ENCODE measurements around the gene CACNA1S. TPM values are rescaled to one million over a fixed set of nuclear protein-coding genes. Genes with fewer than 3 reads are reported as not detected.

Gene CACNA1S
- total RNA-seq, 1 experiment from 2014 or later, result not detected

DNA sequence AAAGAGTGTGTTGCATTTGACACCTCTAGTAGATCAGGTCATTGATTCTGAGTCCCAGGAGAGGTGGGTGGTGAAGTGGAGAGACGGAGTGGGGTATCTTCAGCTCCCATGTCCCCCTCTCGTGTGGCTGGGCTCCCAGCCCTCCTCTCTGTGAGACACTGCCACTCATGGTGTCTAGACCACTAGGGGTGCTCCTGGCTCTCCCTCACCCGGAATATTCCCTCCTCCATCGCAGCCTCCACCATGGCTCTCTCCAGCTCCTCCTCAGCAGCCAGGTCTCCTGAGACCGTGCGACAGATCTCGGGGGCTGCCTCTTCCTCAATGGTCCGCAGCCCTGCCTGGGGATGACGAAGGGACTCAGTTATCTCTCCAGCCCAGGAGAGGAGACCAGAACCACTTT is 68.1 kb downstream of the CACNA1S start:
- Mint-ChIP-seq H3K9me3 (no peaks in the 10 kb centered on the region), H3K4me1 (peaks cover 0 to 2% of the 10 kb centered on the region in 2 experiments; a peak in 1 of 4 replicates)

More for the DNA sequence above, 68.1 kb downstream of the CACNA1S start:
- Histone ChIP-seq H3K56ac (ENCODE audit: insufficient read length, low read depth, low read length) (no peak overlapping the region), H2BK120ac (ENCODE audit: low read depth, low read length, poor library complexity, severe bottlenecking) (no peak overlapping the region), H3K9me3 (ENCODE audit: control insufficient read depth, low read depth, low read length) (no peaks in the 10 kb centered on the region), H2BK5ac (ENCODE audit: insufficient read length, low read length) (no peak overlapping the region), H3K4me2 (ENCODE audit: insufficient read depth, insufficient read length, low read length) (no peak overlapping the region), H2AK5ac (ENCODE audit: insufficient read length, low read length) (no peak overlapping the region), H3K9ac (ENCODE audit: extremely low read depth, insufficient read length, low read length) (no peak overlapping the region), H2BK12ac (ENCODE audit: insufficient read length, low read depth, low read length) (no peak overlapping the region), H4K20me1 (ENCODE audit: control insufficient read depth, insufficient read depth, insufficient read length) (no peaks in the 10 kb centered on the region), H3K18ac (ENCODE audit: insufficient read length, low read depth, low read length) (no peak overlapping the region), H4K8ac (replicated peaks; ENCODE audit: insufficient read length, low read depth, low read length) (no peak overlapping the region), H3K27ac (ENCODE audit: insufficient read length, low read depth, low read length) (no peak overlapping the region), H2AFZ (ENCODE audit: low read length) (no peak overlapping the region), H3K4ac (ENCODE audit: low read depth, low read length) (no peak overlapping the region), H3T11ph (ENCODE audit: low read length) (no peak overlapping the region), H2BK15ac (ENCODE audit: low read depth, low read length) (no peak overlapping the region), H3K23me2 (ENCODE audit: insufficient read length, low read depth, low read length, poor library complexity, severe bottlenecking) (no peaks in the 10 kb centered on the region), H3K4me1 (ENCODE audit: insufficient read depth, low read length) (no peaks in the 10 kb centered on the region), H3K14ac (ENCODE audit: insufficient read depth, low read length) (no peak overlapping the region), H3K79me2 (ENCODE audit: insufficient read depth, low read length) (no peaks in the 10 kb centered on the region), H2BK20ac (ENCODE audit: low read depth, low read length, poor library complexity, severe bottlenecking) (no peak overlapping the region), H3K27me3 (ENCODE audit: insufficient read depth, low read length) (no peaks in the 10 kb centered on the region), H3K79me1 (ENCODE audit: insufficient read depth, low read depth, low read length, poor library complexity, severe bottlenecking) (no peaks in the 10 kb centered on the region), H3K23ac (ENCODE audit: insufficient read length, low read depth, low read length) (no peak overlapping the region), H4K5ac (ENCODE audit: insufficient read length, low read depth, low read length) (no peak overlapping the region), H4K91ac (ENCODE audit: insufficient read length, low read depth, low read length) (no peak overlapping the region)
- TF ChIP-seq, protein P1, sequence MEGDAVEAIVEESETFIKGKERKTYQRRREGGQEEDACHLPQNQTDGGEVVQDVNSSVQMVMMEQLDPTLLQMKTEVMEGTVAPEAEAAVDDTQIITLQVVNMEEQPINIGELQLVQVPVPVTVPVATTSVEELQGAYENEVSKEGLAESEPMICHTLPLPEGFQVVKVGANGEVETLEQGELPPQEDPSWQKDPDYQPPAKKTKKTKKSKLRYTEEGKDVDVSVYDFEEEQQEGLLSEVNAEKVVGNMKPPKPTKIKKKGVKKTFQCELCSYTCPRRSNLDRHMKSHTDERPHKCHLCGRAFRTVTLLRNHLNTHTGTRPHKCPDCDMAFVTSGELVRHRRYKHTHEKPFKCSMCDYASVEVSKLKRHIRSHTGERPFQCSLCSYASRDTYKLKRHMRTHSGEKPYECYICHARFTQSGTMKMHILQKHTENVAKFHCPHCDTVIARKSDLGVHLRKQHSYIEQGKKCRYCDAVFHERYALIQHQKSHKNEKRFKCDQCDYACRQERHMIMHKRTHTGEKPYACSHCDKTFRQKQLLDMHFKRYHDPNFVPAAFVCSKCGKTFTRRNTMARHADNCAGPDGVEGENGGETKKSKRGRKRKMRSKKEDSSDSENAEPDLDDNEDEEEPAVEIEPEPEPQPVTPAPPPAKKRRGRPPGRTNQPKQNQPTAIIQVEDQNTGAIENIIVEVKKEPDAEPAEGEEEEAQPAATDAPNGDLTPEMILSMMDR (conservative IDR thresholded peaks at IDR 0.05), result no peak
- no peak overlapping the region for H3K4me3 Mint-ChIP-seq
- peaks cover 7% of the 10 kb centered on the region for H3K27me3 Mint-ChIP-seq (ENCODE audit: low read depth)
- WGBS (ENCODE audit: extremely low coverage, insufficient read length, low lambda C conversion rate), result no CpG with 5 or more reads among the region's 9 CpGs
- no peak overlapping the region; a peak in 1 of 7 replicates for H3K27ac Mint-ChIP-seq
- DNase-seq, result no peak
- H3K36me3 Mint-ChIP-seq (ENCODE audit: insufficient read depth in 1 of 3, low read depth in 3 of 3), result no peaks in the 10 kb centered on the region

Measured in H9 (cell line).